ENCODE results near the gene CACNA1G. TPM values are rescaled to one million over a fixed set of nuclear protein-coding genes. Genes with fewer than 3 reads are reported as not detected.

The CACNA1G gene
- total RNA-seq, 3 donors from 2014 or later (not counting 1 experiment from before 2014, with no cell fraction given) = not detected

DNA sequence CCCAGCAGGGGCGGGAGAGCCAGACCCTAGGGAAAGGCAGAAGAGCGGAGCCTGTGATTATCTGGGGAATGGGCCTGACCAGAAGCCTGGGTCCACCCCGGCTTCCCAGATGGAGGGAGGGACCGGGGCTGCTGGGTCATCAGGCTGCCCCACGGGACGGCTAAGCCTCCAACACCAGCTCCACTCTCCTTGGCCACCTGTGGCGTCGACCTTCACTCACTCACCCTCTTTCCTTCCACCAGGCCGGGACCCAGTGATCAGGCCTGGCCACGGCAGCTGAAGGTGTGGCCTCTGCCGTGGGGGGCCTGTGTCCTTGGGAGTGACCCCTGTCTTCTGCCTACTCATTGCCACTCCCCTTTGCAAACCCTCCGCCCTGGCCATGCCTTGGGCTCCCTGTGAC lies 51.8 kb downstream of the CACNA1G start:
- Mint-ChIP-seq H3K4me3 (no peak overlapping the region), H3K4me1 (peaks cover 6 to 15% of the 10 kb centered on the region in 2 donors), H3K27ac (no peak overlapping the region), H3K27me3 (ENCODE audit: low read depth in 2 of 2) (peaks cover 0 to 14% of the 10 kb centered on the region in 2 donors), H3K9me3 (no peaks in the 10 kb centered on the region), H3K36me3 (no peaks in the 10 kb centered on the region)
- no peaks in the 10 kb centered on the region for H3K9me3 ChIP-seq (ENCODE audit: control insufficient read depth, insufficient read depth, low read length)
- H3K27ac ChIP-seq (ENCODE audit: low read length) = no peak overlapping the region
- TF ChIP-seq, protein P1, sequence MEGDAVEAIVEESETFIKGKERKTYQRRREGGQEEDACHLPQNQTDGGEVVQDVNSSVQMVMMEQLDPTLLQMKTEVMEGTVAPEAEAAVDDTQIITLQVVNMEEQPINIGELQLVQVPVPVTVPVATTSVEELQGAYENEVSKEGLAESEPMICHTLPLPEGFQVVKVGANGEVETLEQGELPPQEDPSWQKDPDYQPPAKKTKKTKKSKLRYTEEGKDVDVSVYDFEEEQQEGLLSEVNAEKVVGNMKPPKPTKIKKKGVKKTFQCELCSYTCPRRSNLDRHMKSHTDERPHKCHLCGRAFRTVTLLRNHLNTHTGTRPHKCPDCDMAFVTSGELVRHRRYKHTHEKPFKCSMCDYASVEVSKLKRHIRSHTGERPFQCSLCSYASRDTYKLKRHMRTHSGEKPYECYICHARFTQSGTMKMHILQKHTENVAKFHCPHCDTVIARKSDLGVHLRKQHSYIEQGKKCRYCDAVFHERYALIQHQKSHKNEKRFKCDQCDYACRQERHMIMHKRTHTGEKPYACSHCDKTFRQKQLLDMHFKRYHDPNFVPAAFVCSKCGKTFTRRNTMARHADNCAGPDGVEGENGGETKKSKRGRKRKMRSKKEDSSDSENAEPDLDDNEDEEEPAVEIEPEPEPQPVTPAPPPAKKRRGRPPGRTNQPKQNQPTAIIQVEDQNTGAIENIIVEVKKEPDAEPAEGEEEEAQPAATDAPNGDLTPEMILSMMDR (IDR thresholded peaks at IDR 0.05) = no peak
- intact Hi-C loops (cut with micrococcal nuclease) = no loop called here
- H3K36me3 ChIP-seq (ENCODE audit: control insufficient read depth, insufficient read depth, low read length) = no peaks in the 10 kb centered on the region
- DNase-seq (no peak), ATAC-seq (no peak)
- H3K4me1 ChIP-seq (ENCODE audit: control insufficient read depth, insufficient read depth, low read length) = peaks cover 16% of the 10 kb centered on the region
- no peak overlapping the region for H3K4me3 ChIP-seq (ENCODE audit: low read length)
- WGBS (ENCODE audit: insufficient coverage) = 90% methylated on average over 12 of the region's 12 CpGs
- H3K27me3 ChIP-seq (ENCODE audit: control insufficient read depth, insufficient read depth, low read length) = no peaks in the 10 kb centered on the region

- Mint-ChIP-seq H3K4me3 (no peak overlapping the region), H3K9me3 (no peaks in the 10 kb centered on the region), H3K27me3 (ENCODE audit: low read depth in 2 of 2) (peaks cover 0 to 11% of the 10 kb centered on the region in 2 donors), H3K36me3 (no peaks in the 10 kb centered on the region), H3K27ac (no peak overlapping the region), H3K4me1 (peaks cover 6 to 15% of the 10 kb centered on the region in 2 donors)
- Histone ChIP-seq H3K27me3 (ENCODE audit: control insufficient read depth, insufficient read depth, low read length) (no peaks in the 10 kb centered on the region), H3K27ac (ENCODE audit: low read length) (no peak overlapping the region), H3K36me3 (ENCODE audit: control insufficient read depth, insufficient read depth, low read length) (no peaks in the 10 kb centered on the region), H3K4me3 (ENCODE audit: low read length) (no peak overlapping the region), H3K4me1 (ENCODE audit: control insufficient read depth, insufficient read depth, low read length) (peaks cover 16% of the 10 kb centered on the region), H3K9me3 (ENCODE audit: control insufficient read depth, insufficient read depth, low read length) (no peaks in the 10 kb centered on the region)
- ATAC-seq (no peak), DNase-seq (peak in 1 of 2 donors; percentile 18)
- intact Hi-C loops (cut with micrococcal nuclease) = no loop called here
- WGBS (ENCODE audit: insufficient coverage) = 52% methylated on average over 22 of the region's 26 CpGs
- TF ChIP-seq, protein P1 (IDR thresholded peaks at IDR 0.05) = no peak
Measured at GRCh38 chr17:50613007-50613992, 52.8 kb downstream of the CACNA1G start.

DNA sequence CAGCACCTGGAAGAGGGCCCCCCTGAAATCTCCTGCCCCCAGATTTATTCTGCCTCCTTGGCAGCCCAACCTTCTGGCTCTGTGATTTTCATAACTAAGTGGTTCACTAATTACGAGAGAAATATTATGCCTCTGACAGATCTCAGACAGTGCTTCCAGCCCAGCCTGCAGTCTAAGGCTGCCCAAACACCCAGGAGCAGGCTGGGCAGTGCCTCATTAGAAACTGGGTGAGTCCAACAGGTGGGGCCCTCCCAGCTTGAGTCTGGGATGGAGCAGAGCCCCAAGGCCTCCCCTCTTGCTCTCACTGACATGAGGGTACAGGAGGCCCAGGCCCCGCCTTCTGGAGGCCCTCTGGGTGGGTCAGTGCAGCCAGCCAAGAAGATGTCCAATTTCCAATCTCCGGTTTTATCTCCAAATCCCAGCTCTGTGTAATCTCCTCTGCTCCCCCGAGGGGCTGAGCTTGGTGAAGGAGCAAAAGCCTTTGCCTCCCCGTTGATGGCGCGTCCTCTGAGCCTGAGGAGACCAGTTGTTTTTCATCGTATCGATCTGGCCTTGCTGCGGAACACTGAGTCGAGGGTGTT lies 54.0 kb downstream of the CACNA1G start:
- H3K36me3 ChIP-seq (ENCODE audit: control insufficient read depth, insufficient read depth, low read length) = no peaks in the 10 kb centered on the region
- H3K4me1 Mint-ChIP-seq = peaks cover 6 to 15% of the 10 kb centered on the region in 2 donors
- H3K9me3 Mint-ChIP-seq = no peaks in the 10 kb centered on the region
- peaks cover 16% of the 10 kb centered on the region for H3K4me1 ChIP-seq (ENCODE audit: control insufficient read depth, insufficient read depth, low read length)
- no peaks in the 10 kb centered on the region for H3K27me3 ChIP-seq (ENCODE audit: control insufficient read depth, insufficient read depth, low read length)
- intact Hi-C loops (cut with micrococcal nuclease) = no loop called here
- H3K36me3 Mint-ChIP-seq = no peaks in the 10 kb centered on the region
- peaks cover 0 to 10% of the 10 kb centered on the region in 2 donors for H3K27me3 Mint-ChIP-seq (ENCODE audit: low read depth in 2 of 2)
- peak overlapping the region; percentile 17 for H3K4me3 Mint-ChIP-seq
- ATAC-seq (no peak), DNase-seq (no peak)
- no peaks in the 10 kb centered on the region for H3K9me3 ChIP-seq (ENCODE audit: control insufficient read depth, insufficient read depth, low read length)
- H3K4me3 ChIP-seq (ENCODE audit: low read length) = no peak overlapping the region
- TF ChIP-seq, protein P1 (IDR thresholded peaks at IDR 0.05) = no peak
- 72% methylated on average over 11 of the region's 11 CpGs for WGBS (ENCODE audit: insufficient coverage)
- H3K27ac ChIP-seq (ENCODE audit: low read length) = no peak overlapping the region
- peak overlapping the region in 1 of 2 donors; percentile 27 for H3K27ac Mint-ChIP-seq
